IMR-90 (cell line): ENCODE results near the gene RNF180.

Source experiments
- CEBPB ChIP-seq: IDR thresholded peaks from 2 replicates; pipeline ENCODE4 v1.6.1; 2012; ENCODE audit warnings: low read depth, low read length, improper control_type of control experiment
- CHD1 ChIP-seq: IDR thresholded peaks from 2 replicates; pipeline ENCODE4 v1.6.1; 2012; ENCODE audit warnings: low read depth, low read length, improper control_type of control experiment
- CTCF ChIP-seq: conservative IDR thresholded peaks from 2 replicates; pipeline ENCODE4 v1.5.1; 2012; ENCODE audit warnings: mild to moderate bottlenecking, low read depth, low read length, improper control_type of control experiment
- ELK1 ChIP-seq: fragments of 150-350 bp; IDR thresholded peaks from 2 replicates; pipeline ENCODE4 v1.6.1; 2016; ENCODE audit warnings: low read depth, mild to moderate bottlenecking, low read length, moderate library complexity, borderline replicate concordance
- FOS ChIP-seq: fragments of 150-350 bp; IDR thresholded peaks from 2 replicates; pipeline ENCODE4 v1.6.1; 2016; ENCODE audit warnings: low read depth, low read length
- MAFK ChIP-seq: IDR thresholded peaks from 2 replicates; pipeline ENCODE4 v1.6.1; 2012; ENCODE audit warnings: low read depth, low read length, improper control_type of control experiment
- MAZ ChIP-seq: IDR thresholded peaks from 2 replicates; pipeline ENCODE4 v1.6.1; 2012; ENCODE audit warnings: low read depth, mild to moderate bottlenecking, low read length, improper control_type of control experiment, moderate library complexity, borderline replicate concordance
- MXI1 ChIP-seq: IDR thresholded peaks from 2 replicates; pipeline ENCODE4 v1.6.1; 2012; ENCODE audit warnings: low read depth, mild to moderate bottlenecking, low read length, moderate library complexity, borderline replicate concordance
- POLR2A ChIP-seq: IDR thresholded peaks from 2 replicates; pipeline ENCODE4 v1.6.1; 2012; ENCODE audit warnings: mild to moderate bottlenecking, low read depth, low read length
- RAD21 ChIP-seq: IDR thresholded peaks from 2 replicates; pipeline ENCODE4 v1.6.1; 2012; ENCODE audit warnings: low read length, improper control_type of control experiment
- RCOR1 ChIP-seq: IDR thresholded peaks from 2 replicates; pipeline ENCODE4 v1.6.1; 2012; ENCODE audit warnings: mild to moderate bottlenecking, low read length, improper control_type of control experiment; ENCODE audit not compliant: insufficient replicate concordance
- RFX5 ChIP-seq: IDR thresholded peaks from 2 replicates; pipeline ENCODE4 v1.8.0; 2012; ENCODE audit warnings: low read depth, mild to moderate bottlenecking, low read length, moderate library complexity
- SMC3 ChIP-seq: fragments of 150-350 bp; IDR thresholded peaks from 2 replicates; pipeline ENCODE4 v1.6.1; 2016; ENCODE audit warnings: low read depth, mild to moderate bottlenecking, antibody characterized with exemption, low read length, moderate library complexity
- USF2 ChIP-seq: fragments of 150-350 bp; IDR thresholded peaks from 2 replicates; pipeline ENCODE4 v1.6.1; 2017; ENCODE audit warnings: mild to moderate bottlenecking, antibody characterized with exemption, low read length, low read depth

- TF ChIP-seq RAD21 (no peak), CTCF (no peak), FOS (no peak), ELK1 (no peak), CEBPB (no peak), POLR2A (no peak), RCOR1 (no peak), SMC3 (no peak), MAZ (no peak), MAFK (no peak), CHD1 (no peak), MXI1 (no peak), RFX5 (no peak), USF2 (no peak)
Observed at GRCh38 chr5:64285188-64286130, 119.8 kb downstream of the RNF180 start.
